H1 (cell line): ENCODE results near the gene CLN3. TPM values are rescaled to one million over a fixed set of nuclear protein-coding genes. Genes with fewer than 3 reads are reported as not detected.
A peak's percentile ranks its signal among the peaks of the same experiment; 100 is the strongest.

Experiments used
- CTCF ChIA-PET: fragments of 300-600 bp; sonication (Branson Sonifier 250); formaldehyde crosslinking; loops from one replicate; lab custom pipeline; 2021; ENCODE audit not compliant: partially characterized antibody; lab: Charles Lee
- POLR2A ChIA-PET: fragments of 300-600 bp; sonication (Branson Sonifier 250); formaldehyde crosslinking; loops from one replicate; lab custom pipeline; 2021; ENCODE audit warnings: inconsistent platforms; ENCODE audit not compliant: partially characterized antibody; lab: Charles Lee
- DNase-seq, 2 experiments: peaks; one replicate each; pipeline versions ENCODE4 v3.0.0 to v3.0.0-alpha.2; 2010 to 2022; ENCODE audit warnings: low spot score in 2 of 2, low read depth in 1 of 2, mixed read lengths in 1 of 2
- FAIRE-seq: peaks from 2 replicates; lab custom pipeline; 2011; peaks lifted over from hg19 to GRCh38; lab: Jason Lieb, UNC
- H2AFZ ChIP-seq: 2 replicates; pipeline ENCODE4 v1.8.1; 2012; ENCODE audit warnings: low read length, inconsistent platforms
- H2AK5ac ChIP-seq: 2 replicates; pipeline ENCODE4 v1.6.1; 2013; ENCODE audit warnings: low read depth, low read length
- H2BK120ac ChIP-seq: replicated peaks from 2 replicates; pipeline ENCODE3; 2013; ENCODE audit warnings: low read depth, low read length, inconsistent platforms
- H2BK12ac ChIP-seq: 2 replicates; pipeline ENCODE4 v1.6.1; 2013; ENCODE audit warnings: low read depth, low read length
- H2BK15ac ChIP-seq: 2 replicates; pipeline ENCODE4 v1.6.1; 2013; ENCODE audit warnings: low read length
- H2BK20ac ChIP-seq: 2 replicates; pipeline ENCODE4 v1.6.1; 2013; ENCODE audit warnings: low read length
- H2BK5ac ChIP-seq: 2 replicates; pipeline ENCODE4 v1.6.1; 2013; ENCODE audit warnings: low read depth, low read length
- H3K14ac ChIP-seq: 2 replicates; pipeline ENCODE4 v1.6.1; 2013; ENCODE audit warnings: inconsistent platforms; ENCODE audit not compliant: insufficient read length
- H3K18ac ChIP-seq: 2 replicates; pipeline ENCODE4 v1.6.1; 2013; ENCODE audit warnings: low read length; ENCODE audit errors: extremely low read depth
- H3K23ac ChIP-seq: 2 replicates; pipeline ENCODE4 v1.6.1; 2013; ENCODE audit warnings: inconsistent platforms; ENCODE audit not compliant: insufficient read length
- H3K23me2 ChIP-seq: 2 replicates; pipeline ENCODE4 v1.6.1; 2013; ENCODE audit warnings: low read depth, low read length
- H3K27ac ChIP-seq: 2 replicates; pipeline ENCODE4 v1.6.1; 2011; ENCODE audit warnings: low read depth, low read length, inconsistent platforms
- H3K27me3 ChIP-seq, 4 experiments: replicated peaks in 1 of 4; 1 replicate in 1 of 4; 2 replicates in 3 of 4; pipeline versions ENCODE4 v1.6.1 to v1.8.1; 2011 to 2013; ENCODE audit warnings: low read length in 3 of 4, mild to moderate bottlenecking in 3 of 4, inconsistent platforms in 2 of 4, mixed read lengths in 2 of 4, moderate library complexity in 1 of 4; ENCODE audit not compliant: control insufficient read depth in 3 of 4, insufficient read depth in 3 of 4; ENCODE audit errors: extremely low read depth in 1 of 4
- H3K36me3 ChIP-seq, 4 experiments: 2 replicates each; pipeline versions ENCODE4 v1.6.1 to v1.8.1; 2011 to 2013; ENCODE audit warnings: mild to moderate bottlenecking in 4 of 4, low read length in 3 of 4, moderate library complexity in 2 of 4, control low read depth in 1 of 4, inconsistent platforms in 1 of 4; ENCODE audit not compliant: insufficient read depth in 4 of 4, control insufficient read depth in 2 of 4
- H3K4ac ChIP-seq: replicated peaks from 2 replicates; pipeline ENCODE3; 2013; ENCODE audit warnings: low read length, low read depth, mixed read lengths, inconsistent platforms; ENCODE audit not compliant: insufficient read length
- H3K4me1 ChIP-seq, 4 experiments: replicated peaks in 1 of 4; 1 replicate in 1 of 4; 2 replicates in 3 of 4; pipeline versions ENCODE4 v1.6.1 to v1.8.1; 2011 to 2013; ENCODE audit warnings: low read length in 3 of 4, inconsistent platforms in 2 of 4, mixed read lengths in 1 of 4; ENCODE audit not compliant: insufficient read depth in 4 of 4, control insufficient read depth in 3 of 4
- H3K4me2 ChIP-seq, 2 experiments: 2 replicates each; pipeline versions ENCODE4 v1.6.1 to v1.8.1; 2011 to 2013; ENCODE audit warnings: low read depth in 2 of 2, low read length in 2 of 2, control low read depth in 1 of 2, inconsistent platforms in 1 of 2, mild to moderate bottlenecking in 1 of 2; ENCODE audit not compliant: insufficient read depth in 1 of 2
- H3K4me3 ChIP-seq, 4 experiments: fragments of 200-600, 300-600 bp in 1 of 4; sonication (generic), shearing (Covaris generic), sonication (Bioruptor Twin) in 1 of 4; 2 replicates each; pipeline versions ENCODE4 v1.5.1 to v1.8.1; 2011 to 2016; ENCODE audit warnings: low read length in 4 of 4, low read depth in 3 of 4, control low read depth in 2 of 4, inconsistent platforms in 2 of 4, mild to moderate bottlenecking in 2 of 4, mixed read lengths in 1 of 4, moderate library complexity in 1 of 4; ENCODE audit not compliant: insufficient read depth in 2 of 4; ENCODE audit errors: extremely low read depth in 1 of 4
- H3K56ac ChIP-seq: replicated peaks from 2 replicates; pipeline ENCODE3; 2013; ENCODE audit warnings: low read depth, mild to moderate bottlenecking, mixed read lengths, low read length, inconsistent platforms; ENCODE audit not compliant: insufficient read length
- H3K79me1 ChIP-seq: 2 replicates; pipeline ENCODE4 v1.6.1; 2013; ENCODE audit warnings: low read depth, low read length, control low read depth
- H3K79me2 ChIP-seq, 2 experiments: 2 replicates each; pipeline versions ENCODE4 v1.6.1 to v1.8.1; 2012 to 2013; ENCODE audit warnings: low read length in 2 of 2, mild to moderate bottlenecking in 2 of 2, inconsistent platforms in 1 of 2; ENCODE audit not compliant: insufficient read depth in 2 of 2, control insufficient read depth in 1 of 2
- H3K9ac ChIP-seq, 4 experiments: replicated peaks in 1 of 4; 1 replicate in 1 of 4; 2 replicates in 3 of 4; pipeline versions ENCODE4 v1.6.1 to v1.8.1; 2011 to 2013; ENCODE audit warnings: low read depth in 3 of 4, low read length in 3 of 4, control low read depth in 2 of 4, mild to moderate bottlenecking in 2 of 4, moderate library complexity in 2 of 4, inconsistent platforms in 1 of 4; ENCODE audit errors: extremely low read depth in 1 of 4
- H3K9me3 ChIP-seq, 2 experiments: 2 replicates each; pipeline versions ENCODE4 v1.6.1 to v1.8.1; 2012 to 2013; ENCODE audit warnings: mild to moderate bottlenecking in 2 of 2, moderate library complexity in 2 of 2, control low read depth in 1 of 2, inconsistent platforms in 1 of 2, low read depth in 1 of 2, low read length in 1 of 2, mixed read lengths in 1 of 2; ENCODE audit not compliant: insufficient read depth in 2 of 2
- H4K20me1 ChIP-seq, 2 experiments: replicated peaks in 1 of 2; 2 replicates each; pipeline versions ENCODE3 to v1.8.1; 2011 to 2013; ENCODE audit warnings: inconsistent platforms in 2 of 2, low read length in 2 of 2, mild to moderate bottlenecking in 1 of 2; ENCODE audit not compliant: insufficient read depth in 2 of 2, control insufficient read depth in 1 of 2
- H4K5ac ChIP-seq: 2 replicates; pipeline ENCODE4 v1.6.1; 2013; ENCODE audit warnings: low read length, low read depth, mixed read lengths, inconsistent platforms; ENCODE audit not compliant: insufficient read length
- H4K8ac ChIP-seq: 2 replicates; pipeline ENCODE4 v1.8.0; 2013; ENCODE audit warnings: mild to moderate bottlenecking, moderate library complexity, low read length, inconsistent platforms; ENCODE audit not compliant: insufficient read depth; ENCODE audit errors: extremely low read depth
- H4K91ac ChIP-seq: replicated peaks from 2 replicates; pipeline ENCODE3; 2013; ENCODE audit warnings: low read length, mixed read lengths, inconsistent platforms; ENCODE audit not compliant: insufficient read length
- BACH1 ChIP-seq: IDR thresholded peaks from 2 replicates; pipeline ENCODE4 v1.6.1; 2012; ENCODE audit warnings: low read length, improper control_type of control experiment
- CBX5 ChIP-seq: fragments of 300-800, 300-1000 bp; sonication (generic); IDR thresholded peaks from 2 replicates; pipeline ENCODE4 v1.7.1; 2016; ENCODE audit warnings: antibody characterized with exemption, low read length, low read depth
- CTBP2 ChIP-seq: IDR thresholded peaks from 2 replicates; pipeline ENCODE4 v1.7.0; 2011; ENCODE audit warnings: borderline replicate concordance, mild to moderate bottlenecking, moderate library complexity, mixed read lengths, low read length; ENCODE audit not compliant: insufficient read depth, insufficient read length
- GABPA ChIP-seq: IDR thresholded peaks from 2 replicates; pipeline ENCODE4 v1.6.1; 2011; ENCODE audit warnings: mild to moderate bottlenecking, low read length, moderate library complexity, borderline replicate concordance; ENCODE audit not compliant: insufficient read depth
- KDM5A ChIP-seq: fragments of 200-600 bp; IDR thresholded peaks from 2 replicates; pipeline ENCODE4 v1.7.1; 2012; ENCODE audit warnings: mild to moderate bottlenecking, low read length, inconsistent platforms, mixed read lengths
- MAFK ChIP-seq: IDR thresholded peaks from 2 replicates; pipeline ENCODE4 v1.6.1; 2012; ENCODE audit warnings: low read depth, mild to moderate bottlenecking, improper control_type of control experiment, low read length
- PHF8 ChIP-seq: fragments of 200-600 bp; sonication (generic); conservative IDR thresholded peaks from 2 replicates; pipeline ENCODE4 v1.7.1; 2012; ENCODE audit warnings: low read depth, mild to moderate bottlenecking, inconsistent platforms, low read length, moderate library complexity
- POLR2AphosphoS5 ChIP-seq: IDR thresholded peaks from 2 replicates; pipeline ENCODE4 v1.6.1; 2011; ENCODE audit warnings: low read depth, low read length
- RBBP5 ChIP-seq: IDR thresholded peaks from 2 replicates; pipeline ENCODE4 v1.7.1; 2012; ENCODE audit warnings: low read depth, mild to moderate bottlenecking, inconsistent platforms, low read length, moderate library complexity, borderline replicate concordance
- WGBS, 2 experiments: shearing (Covaris generic) in 1 of 2; methylation state at CpG; one replicate each; pipeline versions ENCODE4 v1.1.6 to v1.1.7; 2013 to 2015; ENCODE audit warnings: low lambda C conversion rate in 2 of 2, mixed read lengths in 2 of 2, inconsistent platforms in 1 of 2, low coverage in 1 of 2, missing lambda C conversion rate in 1 of 2; ENCODE audit not compliant: insufficient replicate concordance in 2 of 2, insufficient coverage in 1 of 2, insufficient read length in 1 of 2; ENCODE audit errors: extremely low coverage in 1 of 2, missing lambda C conversion rate in 1 of 2; 5-methylcytosine and 5-hydroxymethylcytosine counted together
- polyA plus RNA-seq, 7 experiments: library from polyadenylated mRNA; depleted of rRNA in 3 of 7; stranded (reverse) in 5 of 7; unstranded in 2 of 7; fragments of >200 nt in 5 of 7; fragments of 200-250 nt in 2 of 7; gene quantifications; 1 replicate in 5 of 7; 2 replicates in 1 of 7; 4 replicates in 1 of 7; pipeline versions ENCODE4 v1.2.1 to v1.2.3, GENCODE V29; 2011 to 2013; ENCODE audit warnings: missing spikeins in 2 of 7, mixed read lengths in 2 of 7
- total RNA-seq: library from RNA; stranded (reverse); fragmentation: NEBNext Ultra II Directional; extraction: Animal tissue kit (Norgen Biotek cat#: 25700); gene quantifications from 2 replicates; pipeline ENCODE4 v1.2.1, GENCODE V29; 2021
- TF ChIP-seq, protein P1 (sequence below): IDR thresholded peaks from 2 replicates; pipeline ENCODE4 v1.6.1; 2012; ENCODE audit warnings: inconsistent platforms

The CLN3 gene
- total and polyA plus RNA-seq, 2 of the 8 experiments (the other 6 are each of a cell fraction or from before 2014, with no cell fraction given), result 22.9 to 44.3 TPM

GRCh38 chr16:28495098-28495793 is 3.4 kb upstream of the CLN3 start:
- 82% methylated on average over 9 of the region's 13 CpGs; no CpG with 5 or more reads in 1 of the 2 experiments for WGBS, 2 experiments
- H2BK5ac ChIP-seq, result no peak overlapping the region
- no peaks in the 10 kb centered on the region for H3K9me3 ChIP-seq
- no peaks in the 10 kb centered on the region for H3K79me2 ChIP-seq
- H3K4me3 ChIP-seq, result no peak overlapping the region
- H3K4me1 ChIP-seq, result no peaks in the 10 kb centered on the region
- no peaks in the 10 kb centered on the region; the same call in 1 of the 2 replicates for H3K23me2 ChIP-seq
- H3K56ac ChIP-seq, result no peak overlapping the region
- H3K9ac ChIP-seq, result no peak overlapping the region; a peak in 1 of 7 replicates
- DNase-seq (no peak), FAIRE-seq (no peak)
- no peak overlapping the region for H2AFZ ChIP-seq
- no peak overlapping the region for H4K5ac ChIP-seq
- no peak overlapping the region for H3K14ac ChIP-seq
- H3K27me3 ChIP-seq, result peaks cover 0 to 2% (median 0%) of the 10 kb centered on the region in 4 experiments; a peak in 1 of 7 replicates
- H4K91ac ChIP-seq, result no peak overlapping the region
- H2BK120ac ChIP-seq, result no peak overlapping the region
- H3K23ac ChIP-seq, result no peak overlapping the region
- H3K36me3 ChIP-seq, result no peaks in the 10 kb centered on the region
- no peaks in the 10 kb centered on the region for H4K20me1 ChIP-seq
- no peak overlapping the region for H2AK5ac ChIP-seq
- ChIA-PET CTCF (interaction anchor here (0.6 kb wide), 1 partner anchor 1588 kb away, joined by 3 read pairs; no protein-coding TSS in a partner anchor), POLR2A (no interaction called here)
- no peak overlapping the region for H2BK12ac ChIP-seq
- no peak overlapping the region for H3K18ac ChIP-seq
- H2BK20ac ChIP-seq, result no peak overlapping the region
- no peak overlapping the region for H3K4me2 ChIP-seq
- H3K4ac ChIP-seq, result no peak overlapping the region
- H4K8ac ChIP-seq, result 0 out of 2 replicates have a peak overlapping the region, but pooled peaks have one; percentile 37
- no peak overlapping the region for H3K27ac ChIP-seq
- H3K79me1 ChIP-seq, result no peaks in the 10 kb centered on the region
- no peak overlapping the region for H2BK15ac ChIP-seq
- TF ChIP-seq PHF8, result no peak
- TF ChIP-seq KDM5A, result no peak
- TF ChIP-seq RBBP5, result no peak
- TF ChIP-seq, protein P1, sequence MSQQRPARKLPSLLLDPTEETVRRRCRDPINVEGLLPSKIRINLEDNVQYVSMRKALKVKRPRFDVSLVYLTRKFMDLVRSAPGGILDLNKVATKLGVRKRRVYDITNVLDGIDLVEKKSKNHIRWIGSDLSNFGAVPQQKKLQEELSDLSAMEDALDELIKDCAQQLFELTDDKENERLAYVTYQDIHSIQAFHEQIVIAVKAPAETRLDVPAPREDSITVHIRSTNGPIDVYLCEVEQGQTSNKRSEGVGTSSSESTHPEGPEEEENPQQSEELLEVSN, result no peak
- TF ChIP-seq GABPA, result no peak
- no peak for TF ChIP-seq CBX5
- no peak for TF ChIP-seq BACH1
- TF ChIP-seq MAFK, result no peak
- TF ChIP-seq POLR2AphosphoS5, result no peak
- no peak for TF ChIP-seq CTBP2
